ENCODE data around the gene DGKB. TPM values are rescaled to one million over a fixed set of nuclear protein-coding genes. Genes with fewer than 3 reads are reported as not detected.

Gene DGKB
- total RNA-seq, 4 donors from 2014 or later: 17.3 to 54.9 (median 26.1) TPM

- Histone ChIP-seq H3K9me3 (no peaks in the 10 kb centered on the region), H3K27ac (no peak overlapping the region), H3K4me1 (peaks cover 0 to 27% (median 0%) of the 10 kb centered on the region in 3 donors), H3K36me3 (no peaks in the 10 kb centered on the region), H3K27me3 (no peaks in the 10 kb centered on the region), H3K4me3 (no peak overlapping the region)
- WGBS, 2 donors (ENCODE audit: low coverage in 1 of 2): 63 to 100% methylated on average over 1 of the region's 1 CpG
- no peak for ATAC-seq
- TF ChIP-seq CTCF (IDR thresholded peaks at IDR 0.05) (no peak), POLR2A (IDR thresholded peaks at IDR 0.05) (no peak), POLR2AphosphoS5 (IDR thresholded peaks at IDR 0.05) (no peak), EP300 (IDR thresholded peaks at IDR 0.05) (no peak)
These were observed 67.7 kb downstream of the DGKB start for GRCh38 chr7:14834883-14835282.

GRCh38 chr7:14834456-14834855 lies 68.1 kb downstream of the DGKB start:
- peaks cover 0 to 26% (median 0%) of the 10 kb centered on the region in 3 donors for H3K4me1 ChIP-seq
- H3K4me3 ChIP-seq: no peak overlapping the region
- no peaks in the 10 kb centered on the region for H3K36me3 ChIP-seq
- TF ChIP-seq EP300 (IDR thresholded peaks at IDR 0.05) (no peak), POLR2A (IDR thresholded peaks at IDR 0.05) (no peak), CTCF (IDR thresholded peaks at IDR 0.05) (no peak), POLR2AphosphoS5 (IDR thresholded peaks at IDR 0.05) (no peak)
- 25 to 52% methylated on average over 3 of the region's 3 CpGs for WGBS, 2 donors (ENCODE audit: low coverage in 1 of 2)
- H3K27ac ChIP-seq: no peak overlapping the region
- H3K27me3 ChIP-seq: no peaks in the 10 kb centered on the region
- no peak for ATAC-seq
- H3K9me3 ChIP-seq: no peaks in the 10 kb centered on the region

- no peaks in the 10 kb centered on the region for H3K36me3 ChIP-seq
- no peaks in the 10 kb centered on the region for H3K9me3 ChIP-seq
- H3K27me3 ChIP-seq: no peaks in the 10 kb centered on the region
- peaks cover 0 to 22% (median 0%) of the 10 kb centered on the region in 3 donors for H3K4me1 ChIP-seq
- H3K4me3 ChIP-seq: no peak overlapping the region
- no peak overlapping the region for H3K27ac ChIP-seq
- no peak for ATAC-seq
- TF ChIP-seq EP300 (IDR thresholded peaks at IDR 0.05): no peak
- whole genome bisulfite sequencing, 2 donors (ENCODE audit: low coverage in 1 of 2): 68 to 82% methylated on average over 3 of the region's 3 CpGs
These were observed 68.8 kb downstream of the DGKB start for GRCh38 chr7:14833707-14834106.

GRCh38 chr7:14828053-14828452 lies 74.5 kb downstream of the DGKB start:
- Histone ChIP-seq H3K36me3 (no peaks in the 10 kb centered on the region), H3K4me1 (no peaks in the 10 kb centered on the region), H3K9me3 (no peaks in the 10 kb centered on the region), H3K4me3 (no peak overlapping the region), H3K27ac (no peak overlapping the region), H3K27me3 (no peaks in the 10 kb centered on the region)
- no peak for TF ChIP-seq POLR2A (IDR thresholded peaks at IDR 0.05)
- no peak for TF ChIP-seq POLR2AphosphoS5 (IDR thresholded peaks at IDR 0.05)
- no peak for TF ChIP-seq CTCF (IDR thresholded peaks at IDR 0.05)
- no peak for TF ChIP-seq EP300 (IDR thresholded peaks at IDR 0.05)
- WGBS, 2 donors (ENCODE audit: low coverage in 1 of 2): 88 to 93% methylated on average over 2 of the region's 2 CpGs
- ATAC-seq: no peak

GRCh38 chr7:14826426-14826825 lies 76.1 kb downstream of the DGKB start:
- Histone ChIP-seq H3K27ac (no peak overlapping the region), H3K4me3 (no peak overlapping the region), H3K36me3 (no peaks in the 10 kb centered on the region), H3K4me1 (peaks cover 0 to 7% (median 0%) of the 10 kb centered on the region in 3 donors), H3K9me3 (no peaks in the 10 kb centered on the region), H3K27me3 (no peaks in the 10 kb centered on the region)
- ATAC-seq: no peak
- no peak for TF ChIP-seq POLR2AphosphoS5 (IDR thresholded peaks at IDR 0.05)
- 79 to 80% methylated on average over 1 of the region's 1 CpG for WGBS, 2 donors (ENCODE audit: low coverage in 1 of 2)

GRCh38 chr7:14825912-14826311 lies 76.6 kb downstream of the DGKB start:
- H3K27ac ChIP-seq: no peak overlapping the region
- H3K4me3 ChIP-seq: no peak overlapping the region
- TF ChIP-seq POLR2A (IDR thresholded peaks at IDR 0.05) (no peak), CTCF (IDR thresholded peaks at IDR 0.05) (no peak), EP300 (IDR thresholded peaks at IDR 0.05) (no peak), POLR2AphosphoS5 (IDR thresholded peaks at IDR 0.05) (no peak)
- no peaks in the 10 kb centered on the region for H3K36me3 ChIP-seq
- H3K9me3 ChIP-seq: no peaks in the 10 kb centered on the region
- 49 to 78% methylated on average over 8 of the region's 8 CpGs for whole genome bisulfite sequencing, 2 donors (ENCODE audit: low coverage in 1 of 2)
- H3K4me1 ChIP-seq: peaks cover 0 to 7% (median 0%) of the 10 kb centered on the region in 3 donors
- no peaks in the 10 kb centered on the region for H3K27me3 ChIP-seq
- ATAC-seq: no peak

Data from gastroesophageal sphincter (tissue), 4 donors.